MCF 10A (cell line): Measurements from ENCODE around the gene RAB43. TPM values are rescaled to one million over a fixed set of nuclear protein-coding genes. Genes with fewer than 3 reads are reported as not detected.
A peak's percentile ranks its signal among the peaks of the same experiment; 100 is the strongest.
"Not testable (repeated sequence)": the region's sequence is repeated elsewhere in the genome, so short reads cannot be mapped to it uniquely, and the experiment has no call there.

Experiments
- BruUV-seq: library from RNA; stranded (reverse); fragments of 400-500 nt; replicated peaks from 2 replicates; lab custom pipeline; 2021; lab: Mats Ljungman, UMichigan
- CTCF ChIA-PET: fragments of 300-600 bp; sonication (Branson Sonifier 250); formaldehyde crosslinking; extraction: SDS; loops from one replicate; lab custom pipeline; 2021; ENCODE audit warnings: antibody characterized with exemption, inconsistent platforms; lab: Yijun Ruan, JAX
- POLR2A ChIA-PET: fragments of 300-600, 350-650 bp; sonication (Branson Sonifier 250); formaldehyde crosslinking; extraction: SDS; loops from one replicate; lab custom pipeline; 2020; ENCODE audit warnings: antibody characterized with exemption, inconsistent platforms; lab: Yijun Ruan, JAX
- DNase-seq: peaks from one replicate; pipeline ENCODE4 v3.0.0-alpha.2; 2018; ENCODE audit not compliant: unreplicated experiment
- H3K27ac Mint-ChIP-seq: one replicate; pipeline ENCODE4 v1.8.0; 2022; ENCODE audit warnings: mild to moderate bottlenecking, low read depth, mixed read lengths; ENCODE audit not compliant: unreplicated experiment
- H3K27me3 Mint-ChIP-seq: one replicate; pipeline ENCODE4 v1.8.0; 2022; ENCODE audit warnings: mixed read lengths; ENCODE audit not compliant: insufficient read depth, unreplicated experiment
- H3K36me3 Mint-ChIP-seq: one replicate; pipeline ENCODE4 v1.8.0; 2022; ENCODE audit warnings: mild to moderate bottlenecking, moderate library complexity, mixed read lengths; ENCODE audit not compliant: insufficient read depth, unreplicated experiment
- H3K4me1 Mint-ChIP-seq: one replicate; pipeline ENCODE4 v1.8.0; 2022; ENCODE audit warnings: mixed read lengths; ENCODE audit not compliant: insufficient read depth, unreplicated experiment
- H3K4me3 Mint-ChIP-seq: one replicate; pipeline ENCODE4 v1.8.0; 2022; ENCODE audit warnings: mild to moderate bottlenecking, moderate library complexity, mixed read lengths; ENCODE audit not compliant: unreplicated experiment
- H3K9me3 Mint-ChIP-seq: one replicate; pipeline ENCODE4 v1.8.0; 2022; ENCODE audit warnings: mixed read lengths; ENCODE audit not compliant: unreplicated experiment
- intact Hi-C: fragments of 100-400 bp; cut with micrococcal nuclease; formaldehyde crosslinking; loops from 2 replicates; pipeline ENCODE4 v1.14.1; 2022
- total RNA-seq: library from RNA; stranded (reverse); gene quantifications from 2 replicates; pipeline ENCODE4 v1.2.3, GENCODE V29; 2022
- TF ChIP-seq, protein P1 (sequence below): fragments of 200-600 bp; IDR thresholded peaks from one replicate; pipeline ENCODE4 v1.8.0; 2022; ENCODE audit warnings: antibody characterized with exemption, mild to moderate bottlenecking; ENCODE audit not compliant: unreplicated experiment

The RAB43 gene
- total RNA-seq, 1 experiment from 2014 or later = 18.9 TPM

DNA sequence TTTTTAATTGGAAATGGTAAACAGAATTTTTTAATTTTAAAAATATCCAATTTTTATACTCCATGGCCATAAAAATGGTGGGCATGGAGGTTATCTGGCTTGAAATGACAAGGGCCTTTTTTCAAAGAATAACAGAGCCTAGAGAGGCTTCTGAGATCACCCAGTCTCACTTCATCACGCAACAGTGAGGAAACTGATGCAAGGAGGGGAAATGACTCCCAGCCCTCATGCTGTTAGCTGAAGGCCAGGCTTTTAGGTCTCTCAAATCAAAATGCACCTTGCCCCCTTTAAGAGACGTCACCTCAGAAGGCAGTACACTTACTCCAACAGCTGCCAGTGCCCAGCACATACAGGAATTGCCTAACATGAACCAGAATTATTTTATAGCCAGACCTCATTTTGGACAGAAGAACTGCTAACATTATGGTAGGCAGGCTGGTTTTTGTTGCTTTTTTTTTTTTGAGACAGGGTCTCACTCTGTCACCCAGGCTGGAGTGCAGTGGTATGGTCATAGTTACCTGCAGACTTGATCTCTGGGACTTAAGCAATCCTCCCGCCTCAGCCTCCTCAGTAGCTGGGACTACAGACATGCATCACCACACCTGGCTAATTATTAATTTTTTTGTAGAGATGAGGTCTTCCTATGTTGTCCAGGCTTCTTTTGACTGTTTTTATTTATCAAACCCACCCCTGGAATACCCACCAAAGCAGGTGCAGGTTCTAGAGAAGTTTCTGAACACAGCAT is 9.1 kb downstream of the RAB43 start:
- Mint-ChIP-seq H3K27ac (no peak overlapping the region), H3K36me3 (peaks cover 34% of the 10 kb centered on the region), H3K4me3 (no peak overlapping the region), H3K9me3 (no peaks in the 10 kb centered on the region), H3K27me3 (no peaks in the 10 kb centered on the region), H3K4me1 (peaks cover 13% of the 10 kb centered on the region)
- CTCF ChIA-PET = no interaction called here
- DNase-seq = no peak
- BruUV-seq = TSS peak; percentile 77
- TF ChIP-seq, protein P1, sequence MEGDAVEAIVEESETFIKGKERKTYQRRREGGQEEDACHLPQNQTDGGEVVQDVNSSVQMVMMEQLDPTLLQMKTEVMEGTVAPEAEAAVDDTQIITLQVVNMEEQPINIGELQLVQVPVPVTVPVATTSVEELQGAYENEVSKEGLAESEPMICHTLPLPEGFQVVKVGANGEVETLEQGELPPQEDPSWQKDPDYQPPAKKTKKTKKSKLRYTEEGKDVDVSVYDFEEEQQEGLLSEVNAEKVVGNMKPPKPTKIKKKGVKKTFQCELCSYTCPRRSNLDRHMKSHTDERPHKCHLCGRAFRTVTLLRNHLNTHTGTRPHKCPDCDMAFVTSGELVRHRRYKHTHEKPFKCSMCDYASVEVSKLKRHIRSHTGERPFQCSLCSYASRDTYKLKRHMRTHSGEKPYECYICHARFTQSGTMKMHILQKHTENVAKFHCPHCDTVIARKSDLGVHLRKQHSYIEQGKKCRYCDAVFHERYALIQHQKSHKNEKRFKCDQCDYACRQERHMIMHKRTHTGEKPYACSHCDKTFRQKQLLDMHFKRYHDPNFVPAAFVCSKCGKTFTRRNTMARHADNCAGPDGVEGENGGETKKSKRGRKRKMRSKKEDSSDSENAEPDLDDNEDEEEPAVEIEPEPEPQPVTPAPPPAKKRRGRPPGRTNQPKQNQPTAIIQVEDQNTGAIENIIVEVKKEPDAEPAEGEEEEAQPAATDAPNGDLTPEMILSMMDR = no peak
- POLR2A ChIA-PET = no interaction called here
- intact Hi-C loops = no loop called here

DNA sequence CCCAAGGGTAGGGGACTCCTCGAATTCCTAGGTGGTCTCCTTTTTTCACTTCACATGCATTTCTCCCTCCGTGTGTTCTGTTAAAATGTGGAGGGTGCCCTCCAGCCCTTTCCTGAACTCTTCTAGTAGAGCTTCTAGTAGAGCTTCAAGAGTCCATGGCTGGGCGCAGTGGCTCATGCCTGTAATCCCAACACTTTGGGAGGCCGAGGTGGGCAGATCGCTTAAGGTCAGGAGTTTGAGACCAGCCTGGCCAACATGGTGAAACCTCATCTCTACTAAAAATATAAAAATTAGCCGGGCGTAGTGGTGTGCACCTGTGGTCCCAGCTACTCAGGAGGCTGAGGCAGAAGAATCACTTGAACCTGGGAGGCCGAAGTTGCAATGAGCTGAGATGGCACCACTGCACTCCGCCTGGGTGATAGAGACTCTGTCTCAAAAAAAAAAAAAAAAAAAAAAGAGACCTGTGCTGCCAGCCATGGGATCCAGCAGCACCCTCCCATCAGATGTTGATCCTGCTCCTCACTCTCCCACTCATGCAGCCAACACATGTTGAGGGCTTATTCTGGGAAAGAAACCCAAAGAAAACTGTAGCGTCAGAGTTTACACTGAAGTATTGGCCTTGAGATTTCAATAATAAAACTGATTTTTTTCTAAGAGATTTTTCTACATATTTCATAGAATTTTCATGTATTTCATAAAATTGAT is 10.4 kb downstream of the RAB43 start:
- DNase-seq, H3K9me3 Mint-ChIP-seq, BruUV-seq, H3K27me3 Mint-ChIP-seq, H3K4me3 Mint-ChIP-seq, H3K27ac Mint-ChIP-seq, intact Hi-C loops: not testable (repeated sequence)
- CTCF ChIA-PET = interaction anchor here (1.1 kb wide), 1 partner anchor 59 kb away, joined by 4 read pairs; no protein-coding TSS in a partner anchor
- POLR2A ChIA-PET = interaction anchor here (0.6 kb wide), 1 partner anchor 113 kb away, joined by 3 read pairs; no protein-coding TSS in a partner anchor
- Mint-ChIP-seq H3K36me3 (peaks cover 39% of the 10 kb centered on the region), H3K4me1 (peaks cover 13% of the 10 kb centered on the region)

DNA sequence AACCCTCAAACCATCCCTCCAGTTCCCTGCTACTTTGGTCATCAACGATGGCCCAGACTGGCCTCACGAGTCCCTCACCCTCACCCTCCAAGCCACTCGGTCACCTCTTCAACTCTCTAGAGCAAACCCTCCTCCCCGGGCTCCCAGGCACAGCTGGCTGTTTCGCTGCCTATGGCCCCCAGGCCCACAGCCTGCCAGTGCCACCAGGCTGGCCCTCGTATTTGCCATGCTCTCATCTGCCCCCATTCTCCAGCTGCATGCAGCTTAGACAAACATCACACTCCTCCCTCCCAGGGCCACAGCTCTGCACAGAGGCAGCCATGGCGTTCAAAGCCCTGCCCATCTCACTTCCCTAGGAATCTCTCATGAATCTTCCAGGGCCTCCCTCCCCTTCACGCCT is 13.8 kb downstream of the RAB43 start:
- Mint-ChIP-seq H3K4me1 (peaks cover 13% of the 10 kb centered on the region), H3K27me3 (no peaks in the 10 kb centered on the region), H3K9me3 (no peaks in the 10 kb centered on the region), H3K36me3 (peaks cover 43% of the 10 kb centered on the region), H3K4me3 (no peak overlapping the region), H3K27ac (no peak overlapping the region)
- no peak for DNase-seq
- ChIA-PET POLR2A (interaction anchor here (0.6 to 1.5 kb wide), 2 partner anchors 12 to 1784 kb away, joined by 3 read pairs; no protein-coding TSS in a partner anchor), CTCF (interaction anchor here (0.5 to 3.9 kb wide), 3 partner anchors 9 to 137 kb away, joined by 3 to 22 read pairs (median 3); no protein-coding TSS in a partner anchor)
- TF ChIP-seq, protein P1 = no peak
- BruUV-seq = no TSS peak
- intact Hi-C loops = no loop called here

DNA sequence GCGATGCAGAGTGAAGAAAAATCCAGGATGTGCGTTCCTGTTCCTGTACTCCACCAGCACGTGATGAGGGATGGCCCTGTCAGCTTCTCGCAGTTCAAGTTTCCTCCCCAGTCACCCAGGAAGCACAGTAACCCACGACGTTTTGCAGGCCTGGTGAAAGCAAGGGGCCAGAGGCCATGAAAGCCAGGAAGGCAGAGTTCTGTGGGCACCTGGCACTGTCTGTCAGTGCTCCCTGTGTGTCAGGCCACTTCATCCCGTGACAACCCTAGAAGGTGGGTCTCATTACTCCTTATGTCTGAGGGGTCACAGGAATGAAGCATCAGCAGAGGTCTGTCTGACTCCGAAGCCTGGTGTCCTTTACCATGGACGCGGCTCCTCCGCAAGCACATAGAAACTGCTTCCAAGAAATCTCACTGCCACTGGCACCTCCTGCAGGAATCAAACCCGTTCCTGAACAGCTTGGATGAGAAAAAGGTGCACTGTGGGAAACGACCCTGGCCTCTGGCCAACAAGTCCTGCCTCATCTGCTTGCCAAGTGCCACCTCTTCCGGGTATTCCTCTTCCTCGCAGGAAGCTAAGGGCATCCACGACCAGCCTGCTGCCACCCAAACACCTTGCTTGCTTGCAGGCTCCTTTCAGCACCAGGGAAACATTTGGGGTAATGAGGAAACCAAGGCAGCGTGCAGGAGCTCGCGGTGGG is 14.6 kb downstream of the RAB43 start:
- Mint-ChIP-seq H3K4me1 (peaks cover 13% of the 10 kb centered on the region), H3K36me3 (peaks cover 43% of the 10 kb centered on the region), H3K4me3 (no peak overlapping the region), H3K9me3 (no peaks in the 10 kb centered on the region), H3K27ac (no peak overlapping the region), H3K27me3 (no peaks in the 10 kb centered on the region)
- TF ChIP-seq, protein P1 = no peak
- CTCF ChIA-PET = interaction anchor here (1.1 to 3.9 kb wide), 3 partner anchors 10 to 137 kb away, joined by 3 to 22 read pairs (median 3); no protein-coding TSS in a partner anchor
- no peak for DNase-seq
- POLR2A ChIA-PET = interaction anchor here (1.5 kb wide), 1 partner anchor 13 kb away, joined by 3 read pairs; no protein-coding TSS in a partner anchor
- intact Hi-C loops = no loop called here
- BruUV-seq = no TSS peak
